GM12865 (cell line): ENCODE data around the gene FANK1.

ENCODE experiments used
- DNase-seq: peaks from one replicate; pipeline ENCODE4 v3.0.0; 2010; ENCODE audit warnings: low read depth
- H3K4me3 ChIP-seq: 2 replicates; pipeline ENCODE4 v1.5.1; 2011; ENCODE audit warnings: mild to moderate bottlenecking, low read depth, low read length, control low read depth
- CTCF ChIP-seq: IDR thresholded peaks from 2 replicates; pipeline ENCODE4 v1.5.1; 2011; ENCODE audit warnings: low read length, control low read depth, low read depth, inconsistent platforms; ENCODE audit not compliant: insufficient read depth; ENCODE audit errors: missing control alignments

The FANK1 gene

GRCh38 chr10:126015413-126015812, 119.0 kb downstream of the FANK1 start:
- no peak for DNase-seq
- no peak overlapping the region for H3K4me3 ChIP-seq
- TF ChIP-seq CTCF, result no peak

DNA sequence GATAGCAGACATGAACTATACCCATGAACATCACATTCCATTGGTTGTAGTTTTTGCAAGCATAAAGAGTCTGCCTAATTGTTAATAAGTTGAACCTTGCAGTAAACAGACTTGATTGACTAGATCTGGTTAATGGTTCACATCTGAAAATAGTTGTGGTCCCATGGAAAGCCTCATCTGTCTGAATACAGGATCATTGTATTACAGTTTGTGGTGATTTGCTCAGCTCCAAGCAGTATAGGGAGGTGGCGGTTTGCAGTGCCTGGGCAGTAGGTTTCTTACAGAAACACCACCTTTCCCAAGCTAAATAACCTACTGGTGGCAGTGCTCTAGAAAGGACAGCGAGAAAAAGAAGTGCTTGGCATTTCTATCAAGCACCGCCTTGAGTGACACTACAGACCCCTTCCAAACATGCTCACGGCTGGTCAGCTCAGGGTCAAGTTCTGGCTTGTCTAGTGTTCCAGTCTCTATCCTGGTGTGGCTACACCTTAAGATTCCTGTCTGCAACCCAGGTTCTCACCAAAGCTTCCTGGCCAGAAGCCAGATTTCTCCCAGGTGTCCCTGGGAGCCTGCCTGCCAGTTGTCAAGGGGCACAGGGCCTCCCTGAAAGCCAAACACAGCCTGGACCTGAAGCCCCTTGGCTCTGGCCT, 119.9 kb downstream of the FANK1 start:
- no peak overlapping the region for H3K4me3 ChIP-seq
- DNase-seq, result no peak
- no peak for TF ChIP-seq CTCF

DNA sequence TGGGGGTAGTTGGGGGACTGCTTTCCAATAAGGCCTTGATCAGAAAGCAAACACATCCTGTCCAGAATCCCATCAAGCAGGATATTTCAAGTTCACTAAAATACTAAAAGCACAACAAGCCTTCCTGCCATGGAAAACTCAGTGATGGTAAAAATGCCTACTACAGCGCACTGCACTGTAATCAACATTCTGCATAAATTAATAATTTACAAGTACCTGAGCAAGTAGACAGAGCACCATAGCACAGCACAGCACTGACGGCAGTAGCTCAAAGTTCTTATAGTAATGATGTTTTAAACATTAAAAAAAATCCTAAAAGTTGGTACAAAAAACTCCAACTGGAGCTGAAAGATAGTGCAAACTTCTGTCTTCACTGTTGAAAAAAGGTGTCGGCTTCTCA, 120.5 kb downstream of the FANK1 start:
- H3K4me3 ChIP-seq, result no peak overlapping the region
- no peak for DNase-seq
- no peak for TF ChIP-seq CTCF

- no peak for DNase-seq
- no peak for TF ChIP-seq CTCF
- H3K4me3 ChIP-seq, result no peak overlapping the region
These were observed 121.7 kb downstream of the FANK1 start for GRCh38 chr10:126017961-126018560.

- DNase-seq, result no peak
- H3K4me3 ChIP-seq, result no peak overlapping the region
- TF ChIP-seq CTCF, result no peak
These were observed 125.6 kb downstream of the FANK1 start for GRCh38 chr10:126021833-126022500.

DNA sequence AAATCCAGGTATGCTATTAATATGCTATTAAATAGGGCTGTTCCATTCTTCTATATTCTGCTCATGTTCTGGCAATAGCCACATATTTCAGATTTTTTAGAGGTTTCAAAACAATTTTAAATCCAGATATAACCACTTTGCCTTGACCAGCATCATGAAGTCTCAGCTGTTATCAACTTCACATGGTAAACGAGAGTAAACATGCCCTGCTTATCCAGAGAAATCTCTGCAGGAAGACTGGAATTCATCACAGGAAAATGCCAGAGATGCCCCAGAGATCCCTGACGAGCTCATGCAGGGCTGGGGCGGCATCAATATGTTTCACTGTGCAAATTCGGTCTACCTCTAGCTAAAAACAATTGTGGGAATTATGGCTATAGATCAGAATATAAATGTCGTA, 126.5 kb downstream of the FANK1 start:
- H3K4me3 ChIP-seq, result no peak overlapping the region
- no peak for DNase-seq
- no peak for TF ChIP-seq CTCF
